Ishikawa (cell line): ENCODE data around the gene NLK.

Experiments used
- CEBPB ChIP-seq: IDR thresholded peaks from 2 replicates; pipeline ENCODE4 v1.6.1; 2012
- CREB1 ChIP-seq: IDR thresholded peaks from 2 replicates; pipeline ENCODE4 v1.6.1; 2012; ENCODE audit warnings: low read depth
- EGR1 ChIP-seq: IDR thresholded peaks from 2 replicates; pipeline ENCODE4 v1.6.1; 2012
- EP300 ChIP-seq: IDR thresholded peaks from 2 replicates; pipeline ENCODE4 v1.6.1; 2012; ENCODE audit warnings: borderline replicate concordance
- FOXM1 ChIP-seq: IDR thresholded peaks from 2 replicates; pipeline ENCODE4 v1.6.1; 2012; ENCODE audit warnings: low read depth, borderline replicate concordance
- NFIC ChIP-seq: IDR thresholded peaks from 2 replicates; pipeline ENCODE4 v1.6.1; 2012
- RAD21 ChIP-seq: IDR thresholded peaks from 2 replicates; pipeline ENCODE4 v1.6.1; 2012; ENCODE audit warnings: low read depth
- REST ChIP-seq: IDR thresholded peaks from 2 replicates; pipeline ENCODE4 v1.6.1; 2012; ENCODE audit warnings: low read depth, mild to moderate bottlenecking
- TAF1 ChIP-seq: IDR thresholded peaks from 2 replicates; pipeline ENCODE4 v1.6.1; 2012; ENCODE audit warnings: low read depth, mild to moderate bottlenecking
- TCF12 ChIP-seq: IDR thresholded peaks from 2 replicates; pipeline ENCODE4 v1.6.1; 2012; ENCODE audit warnings: low read depth
- TEAD4 ChIP-seq: IDR thresholded peaks from 2 replicates; pipeline ENCODE4 v1.6.1; 2012
- USF1 ChIP-seq: IDR thresholded peaks from 2 replicates; pipeline ENCODE4 v1.6.1; 2012
- YY1 ChIP-seq: IDR thresholded peaks from 2 replicates; pipeline ENCODE4 v1.6.1; 2012; ENCODE audit warnings: low read depth
- ZBTB7A ChIP-seq: IDR thresholded peaks from 2 replicates; pipeline ENCODE4 v1.6.1; 2012; ENCODE audit warnings: low read depth
- TF ChIP-seq, protein P1 (sequence below): IDR thresholded peaks from 2 replicates; pipeline ENCODE4 v1.6.1; 2012

NLK gene

GRCh38 chr17:28031174-28031573 is 11.3 kb upstream of the NLK start:
- no peak for TF ChIP-seq TEAD4
- no peak for TF ChIP-seq ZBTB7A
- TF ChIP-seq EGR1, result no peak
- TF ChIP-seq TCF12, result no peak
- TF ChIP-seq YY1, result no peak
- TF ChIP-seq REST, result no peak
- TF ChIP-seq USF1, result no peak
- TF ChIP-seq FOXM1, result no peak
- no peak for TF ChIP-seq CEBPB
- TF ChIP-seq NFIC, result no peak
- TF ChIP-seq TAF1, result no peak
- no peak for TF ChIP-seq RAD21
- TF ChIP-seq, protein P1, sequence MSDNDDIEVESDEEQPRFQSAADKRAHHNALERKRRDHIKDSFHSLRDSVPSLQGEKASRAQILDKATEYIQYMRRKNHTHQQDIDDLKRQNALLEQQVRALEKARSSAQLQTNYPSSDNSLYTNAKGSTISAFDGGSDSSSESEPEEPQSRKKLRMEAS, result no peak
- no peak for TF ChIP-seq CREB1
- no peak for TF ChIP-seq EP300

- no peak for TF ChIP-seq RAD21
- no peak for TF ChIP-seq REST
- no peak for TF ChIP-seq ZBTB7A
- no peak for TF ChIP-seq CEBPB
- no peak for TF ChIP-seq YY1
- TF ChIP-seq CREB1, result no peak
- TF ChIP-seq EGR1, result no peak
- no peak for TF ChIP-seq FOXM1
- no peak for TF ChIP-seq TAF1
- TF ChIP-seq, protein P1, result no peak
- no peak for TF ChIP-seq TCF12
- TF ChIP-seq NFIC, result no peak
- TF ChIP-seq USF1, result no peak
- TF ChIP-seq EP300, result no peak
- no peak for TF ChIP-seq TEAD4
Measured at GRCh38 chr17:28033972-28034714, 8.3 kb upstream of the NLK start.

- TF ChIP-seq NFIC (no peak), FOXM1 (no peak), ZBTB7A (no peak)
Measured at GRCh38 chr17:28038802-28039201, 3.7 kb upstream of the NLK start.

GRCh38 chr17:28039251-28039650 is 3.2 kb upstream of the NLK start:
- TF ChIP-seq EGR1 (no peak), YY1 (no peak), RAD21 (no peak), FOXM1 (no peak), TCF12 (no peak), TEAD4 (no peak), REST (no peak), CREB1 (no peak), ZBTB7A (no peak), TAF1 (no peak), NFIC (no peak), CEBPB (no peak), EP300 (no peak)
- TF ChIP-seq, protein P1, result no peak
